ENCODE measurements around the gene MYO1A.
"Not testable (repeated sequence)": the region's sequence is repeated elsewhere in the genome, so short reads cannot be mapped to it uniquely, and the experiment has no call there.

The MYO1A gene

DNA sequence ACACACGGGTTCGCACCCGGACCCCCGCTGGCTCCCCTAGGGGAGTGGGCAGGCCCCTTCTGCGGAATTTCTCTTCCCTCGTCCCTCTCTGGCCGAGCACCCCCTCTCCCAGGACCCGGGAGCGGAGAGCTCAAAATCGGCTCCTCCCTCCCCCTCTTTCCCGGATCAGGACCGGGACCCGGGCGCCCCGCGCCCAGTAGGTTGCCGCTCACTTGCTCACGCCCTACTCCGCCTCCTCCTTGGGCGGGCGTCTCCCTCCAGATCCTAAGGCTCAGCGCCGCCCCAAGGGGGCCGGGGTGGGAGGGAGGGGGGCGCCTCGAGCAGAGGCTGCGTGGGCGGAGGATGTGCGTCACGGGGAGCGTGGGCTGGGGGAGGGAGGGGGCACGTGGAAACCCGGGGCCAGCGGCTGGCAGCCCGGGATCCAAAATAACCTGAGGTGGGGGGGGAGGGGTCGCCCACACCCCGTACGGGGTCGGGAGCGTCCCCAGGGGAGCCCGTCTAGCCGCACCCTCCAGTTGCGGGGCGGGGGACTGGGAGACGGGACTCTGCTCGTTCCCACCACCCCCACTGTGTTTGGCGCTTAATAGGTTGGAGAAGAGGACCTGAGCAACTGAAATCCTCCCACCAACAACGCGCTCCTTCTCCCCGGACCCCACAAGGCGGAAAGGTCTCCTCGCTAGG, 37.2 kb upstream of the MYO1A start:
- peak; percentile 93 for DNase-seq

DNA sequence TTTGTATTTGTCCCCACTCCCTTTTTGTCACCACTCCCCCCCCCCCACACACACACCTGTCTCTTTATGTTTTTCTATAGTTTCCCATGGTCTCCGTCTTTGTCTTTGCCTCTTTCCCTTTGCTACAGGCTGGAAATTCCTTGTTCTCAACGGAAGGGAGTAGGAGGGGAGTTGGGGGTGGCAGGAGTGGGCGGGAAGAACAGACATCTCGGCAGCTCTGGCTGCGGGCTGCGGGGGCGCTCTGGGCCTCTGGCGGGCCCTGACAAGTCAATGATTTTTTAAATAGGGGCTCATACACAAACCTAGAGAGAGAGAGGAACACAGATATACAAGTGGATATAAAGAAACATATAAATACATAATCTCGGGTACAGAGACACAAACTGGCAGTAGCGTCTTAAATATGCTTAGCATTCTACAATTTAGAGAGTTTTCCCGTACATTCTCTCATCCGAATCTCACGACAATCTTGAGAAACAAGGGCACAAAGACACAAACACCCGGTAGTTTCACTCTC, 36.6 kb upstream of the MYO1A start:
- DNase-seq, result peak; percentile 81

DNA sequence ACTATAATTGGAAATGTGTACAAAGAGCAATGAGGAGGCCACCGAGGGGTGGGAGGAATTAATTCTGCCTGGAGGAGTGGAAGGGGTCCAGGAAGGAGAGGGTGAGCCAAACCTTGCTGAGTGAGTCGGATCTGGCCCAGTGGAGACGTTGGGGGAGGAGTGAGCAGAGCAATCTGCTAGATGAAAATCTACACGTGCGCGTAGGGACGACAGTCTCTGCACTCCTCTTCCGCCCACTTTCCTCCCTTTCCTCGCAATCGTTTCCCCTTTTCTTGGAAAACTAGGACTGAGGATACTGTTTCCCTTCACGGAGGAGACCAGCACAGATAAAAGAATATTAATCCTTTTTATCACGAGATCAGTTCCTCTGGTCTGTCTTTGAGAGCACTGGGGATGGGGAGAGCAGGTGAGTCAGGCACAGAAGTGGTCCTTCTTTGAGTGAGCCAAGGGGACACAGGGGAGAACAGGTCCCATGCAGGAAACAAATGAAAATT, 36.1 kb upstream of the MYO1A start:
- peak; percentile 53 for DNase-seq

DNA sequence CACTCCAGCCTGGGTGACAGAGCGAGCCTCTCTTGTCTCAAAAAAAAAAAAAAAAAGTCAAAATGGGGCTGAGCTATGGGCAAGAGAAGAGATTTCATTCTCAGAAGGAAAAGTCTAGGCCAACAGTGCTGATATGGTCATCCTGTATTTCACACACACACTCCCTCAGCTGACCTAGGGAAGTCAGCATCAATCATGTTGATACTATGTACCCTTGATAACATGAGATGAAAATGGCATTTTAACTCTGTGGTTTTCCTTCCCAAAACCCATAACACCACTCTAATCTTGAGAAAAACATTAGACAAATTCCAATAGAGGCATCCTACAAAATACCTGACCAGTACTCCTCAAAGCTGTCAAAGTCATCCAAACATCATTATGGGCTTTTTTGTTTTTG, 30.9 kb upstream of the MYO1A start:
- DNase-seq, result no peak

DNA sequence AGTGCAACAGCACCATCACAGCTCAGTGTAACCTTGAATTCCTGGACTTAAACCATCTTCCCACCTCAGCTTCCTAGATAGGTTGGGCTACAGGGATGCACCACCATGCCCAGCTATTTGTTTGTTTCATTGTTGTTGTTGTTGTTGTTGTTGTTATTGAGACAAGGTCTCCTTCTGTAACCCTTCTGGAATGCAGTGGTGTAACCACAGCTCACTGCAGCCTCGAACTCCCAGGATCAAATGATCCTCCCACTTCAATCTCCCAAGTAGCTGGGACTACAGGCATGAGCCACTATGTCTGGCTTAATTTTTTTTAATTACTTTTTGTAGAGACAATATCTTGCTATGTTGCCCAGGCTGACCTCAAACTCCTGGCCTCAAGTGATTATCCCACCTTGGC, 29.9 kb upstream of the MYO1A start:
- DNase-seq, result no peak

DNA sequence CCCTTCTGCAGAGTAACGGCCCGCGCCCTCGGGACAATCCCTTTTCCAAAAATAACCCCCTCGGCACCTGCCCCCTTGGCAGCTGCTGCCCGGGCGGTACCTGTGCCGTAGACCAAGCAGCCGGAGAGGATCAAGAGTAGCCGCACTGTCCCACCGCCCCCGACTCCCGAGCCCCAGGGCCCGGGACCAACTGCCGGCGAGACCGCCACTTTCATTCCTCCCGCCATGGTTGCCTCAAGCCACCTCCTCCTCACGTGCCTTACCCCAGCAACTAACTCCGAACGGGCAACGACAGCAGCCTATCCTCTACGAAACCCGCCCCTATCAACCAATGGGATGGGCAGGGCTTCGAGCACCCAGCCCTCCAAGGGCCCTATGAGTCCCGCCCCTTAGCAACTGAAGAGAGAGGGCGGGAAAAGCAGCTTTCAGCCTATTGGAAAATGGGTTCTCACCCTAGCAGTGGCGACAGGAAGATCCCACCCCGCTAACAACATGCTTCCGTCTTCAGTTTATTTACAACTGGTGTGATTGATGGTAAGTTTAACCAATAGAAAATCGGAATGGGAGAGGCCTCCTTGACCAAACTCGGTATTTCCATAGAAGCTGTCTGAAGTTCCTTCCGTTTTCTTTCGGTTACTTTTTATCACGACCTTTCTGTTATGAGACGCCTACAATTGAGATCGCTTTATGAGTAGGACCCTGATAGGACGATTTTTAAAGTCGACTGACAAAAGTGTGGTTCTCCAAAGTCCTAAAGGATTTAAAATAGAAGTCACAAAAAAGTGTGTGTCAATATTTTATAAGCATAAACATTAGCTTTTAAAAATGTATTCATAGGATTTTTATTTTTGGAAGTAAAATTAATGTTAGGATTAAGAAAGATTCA, 28.8 kb upstream of the MYO1A start, which contains the start of gene NEMP1:
Gene NEMP1 (minus strand): TSS at position 273 of the 886 bp plus-strand sequence. CDS start 46 bp downstream, at position 227.
- peak; percentile 100 for DNase-seq

DNA sequence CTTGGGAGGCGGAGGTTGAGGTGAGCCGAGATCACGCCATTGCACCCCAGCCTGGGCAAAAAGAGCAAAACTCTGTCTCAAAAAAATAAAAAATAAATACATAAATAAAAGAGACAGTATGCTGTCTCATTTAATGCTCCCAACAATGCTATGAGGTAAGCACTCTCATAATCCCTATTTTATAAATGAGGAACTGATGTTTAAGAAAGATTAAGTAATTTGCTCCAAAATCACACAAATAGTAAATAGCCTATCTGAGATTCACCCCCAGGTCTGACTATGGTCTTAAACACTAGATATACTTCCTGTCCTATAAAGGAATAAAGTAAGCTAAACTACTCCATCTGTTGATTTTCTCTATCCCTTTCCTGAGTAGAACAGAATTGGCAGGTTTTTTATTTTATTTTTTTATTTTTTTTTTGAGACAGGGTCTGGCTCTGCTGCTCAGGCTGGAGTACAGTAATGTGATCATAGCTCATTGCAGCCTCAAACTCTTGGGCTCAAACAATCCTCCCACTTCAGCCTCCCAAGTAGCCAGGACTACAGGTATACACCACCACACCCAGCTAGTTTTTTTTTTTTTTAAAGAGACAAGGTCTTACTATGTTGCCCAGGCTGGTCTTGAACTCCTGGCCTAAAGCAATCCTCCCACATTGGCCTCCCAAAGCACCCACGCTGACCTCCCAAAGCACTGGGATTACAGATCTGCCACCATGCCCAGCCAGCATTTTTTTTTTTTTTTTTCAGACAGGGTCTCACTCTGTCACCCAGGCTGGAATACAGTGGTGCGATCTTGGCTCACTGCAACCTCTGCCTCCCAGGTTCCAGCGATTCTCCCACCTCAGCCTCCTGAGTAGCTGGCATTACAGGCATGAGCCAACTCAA, 23.9 kb upstream of the MYO1A start:
- not testable (repeated sequence) for DNase-seq

DNA sequence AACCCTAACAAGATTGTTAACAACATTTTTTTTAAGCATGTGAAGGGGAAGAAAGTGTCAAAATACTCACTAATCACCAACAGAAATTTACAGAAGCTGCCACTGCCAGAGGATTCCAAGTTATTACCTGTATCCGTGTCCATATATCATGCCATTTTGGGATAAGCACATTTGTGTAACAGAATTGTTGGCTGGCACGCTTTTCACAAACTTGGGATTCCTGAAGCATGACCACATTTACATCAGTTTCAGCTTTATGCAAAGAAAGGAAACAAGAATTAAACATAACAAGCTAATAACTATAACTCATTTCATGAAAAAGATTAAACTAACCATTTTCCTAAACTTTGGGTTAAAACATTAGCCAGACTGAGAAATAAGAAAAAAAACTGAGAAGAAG, 22.7 kb upstream of the MYO1A start:
- DNase-seq, result peak; percentile 54

DNA sequence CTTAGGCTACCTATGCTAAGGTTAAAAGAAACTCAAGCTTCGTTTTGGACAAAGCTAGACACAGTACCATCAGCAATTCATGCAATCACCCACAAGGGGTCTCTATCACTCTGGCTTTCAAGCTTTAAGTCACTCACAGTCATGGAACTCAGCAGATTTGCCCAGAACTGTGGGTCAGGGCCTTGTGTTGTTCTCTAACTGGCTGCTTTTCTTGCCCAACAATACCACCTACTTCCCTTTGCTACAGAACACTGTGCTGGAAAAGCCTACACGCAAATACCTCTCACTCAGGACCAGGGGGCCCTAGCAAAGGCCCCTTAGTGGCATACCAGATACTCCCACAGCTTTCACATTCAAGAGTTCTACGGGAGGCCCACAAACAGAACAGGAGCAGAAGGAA, 19.6 kb upstream of the MYO1A start:
- DNase-seq, result peak; percentile 79

DNA sequence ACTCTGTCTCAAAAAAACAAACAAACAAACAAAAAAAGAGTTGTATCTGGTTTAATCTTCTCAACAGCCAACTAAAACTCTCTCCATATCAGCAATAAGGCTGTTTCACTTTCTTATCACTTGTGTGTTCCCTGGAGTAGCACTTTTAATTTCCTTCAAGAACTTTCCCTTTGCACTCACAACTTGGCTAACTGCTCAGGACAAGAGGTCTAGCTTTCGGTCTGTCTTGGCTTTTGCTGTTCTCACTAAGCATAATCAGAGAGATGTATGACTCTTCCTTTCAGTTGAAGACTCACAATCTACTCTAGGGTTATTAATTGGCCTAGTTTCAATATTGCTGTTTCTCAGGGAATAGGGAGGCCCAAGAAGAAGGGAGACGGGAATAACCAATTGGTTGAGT, 16.3 kb upstream of the MYO1A start:
- no peak for DNase-seq

DNA sequence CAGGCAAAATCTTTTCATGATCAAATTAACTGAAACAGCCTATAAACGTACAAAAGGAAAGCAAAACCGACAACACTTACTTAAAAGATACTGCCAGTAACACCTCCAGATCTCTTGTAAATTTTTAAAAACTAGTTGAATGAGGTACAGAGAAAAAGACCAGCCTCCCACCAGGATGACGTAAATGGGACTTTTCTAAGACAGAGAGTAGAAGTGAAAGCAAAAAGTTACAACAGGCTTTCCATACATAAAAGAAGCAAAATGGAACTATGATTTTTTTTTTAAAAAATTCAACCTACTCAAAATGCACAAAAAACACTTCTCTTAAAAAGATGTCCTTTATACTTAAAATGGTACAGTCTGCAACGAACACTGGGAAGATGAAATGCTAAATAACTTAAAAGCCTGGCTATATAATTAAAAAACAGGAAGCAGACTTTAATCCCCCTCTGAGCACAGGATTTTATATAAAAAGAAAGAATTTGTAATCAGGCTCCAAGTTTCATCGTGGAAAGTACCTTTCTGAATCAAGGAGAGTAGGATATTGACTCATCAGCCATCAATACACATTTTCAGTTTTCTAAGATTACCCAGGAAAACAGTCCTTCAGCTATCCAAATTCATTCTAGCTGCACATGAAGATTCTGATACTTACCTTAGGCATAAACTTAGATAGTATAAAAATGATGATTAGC, 14.2 kb upstream of the MYO1A start:
- DNase-seq, result no peak

DNA sequence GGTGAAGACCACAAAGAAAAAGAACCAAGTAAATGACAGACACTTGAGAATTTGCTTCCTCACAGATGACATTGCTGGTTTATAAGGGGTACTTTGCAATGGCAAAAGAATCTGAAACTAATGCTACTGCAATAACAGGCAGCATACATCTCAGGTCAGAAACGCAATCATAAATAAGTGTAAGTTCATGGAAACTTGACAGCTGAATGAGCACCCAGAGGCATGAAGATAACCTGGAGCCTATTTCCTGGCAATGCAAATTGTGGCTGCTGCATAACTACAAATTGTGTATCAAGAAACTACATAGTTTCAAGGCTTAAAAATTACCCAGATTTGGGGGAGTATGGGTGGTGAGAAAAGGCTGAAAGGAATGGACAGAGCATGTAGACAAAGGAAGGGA, 8.5 kb upstream of the MYO1A start:
- no peak for DNase-seq

DNA sequence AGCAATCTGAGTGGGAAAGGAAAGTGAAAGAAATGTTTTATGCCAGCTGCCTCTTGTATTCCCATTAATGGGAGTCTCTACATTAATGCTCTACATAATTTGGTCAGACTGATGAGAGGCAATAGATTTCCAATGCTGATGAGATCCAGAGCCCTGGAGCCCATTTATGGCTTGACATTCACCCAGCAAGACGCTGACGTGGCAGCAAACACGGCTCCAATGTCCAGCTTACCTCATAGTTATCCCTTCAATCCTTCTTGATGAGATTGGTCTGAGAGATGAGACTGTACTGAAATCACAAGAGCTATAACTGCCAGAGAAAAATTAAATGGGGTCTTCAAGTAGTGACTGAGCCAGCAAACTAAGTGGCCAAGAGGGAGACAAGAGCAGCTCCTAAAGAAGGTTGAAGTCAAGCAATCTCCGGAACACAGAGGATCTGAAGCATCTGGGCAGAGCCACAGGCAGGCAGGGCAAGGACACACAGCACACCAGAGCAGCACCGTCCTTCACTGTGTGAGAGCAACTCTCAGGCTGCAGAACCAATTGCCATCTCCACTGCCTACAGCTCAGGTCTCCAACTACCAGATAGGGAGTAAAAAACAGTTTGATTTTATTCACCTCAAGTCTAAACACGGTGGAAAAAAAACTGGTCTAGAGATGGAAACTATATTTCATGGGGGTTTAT, 7.3 kb upstream of the MYO1A start:
- DNase-seq, result no peak

DNA sequence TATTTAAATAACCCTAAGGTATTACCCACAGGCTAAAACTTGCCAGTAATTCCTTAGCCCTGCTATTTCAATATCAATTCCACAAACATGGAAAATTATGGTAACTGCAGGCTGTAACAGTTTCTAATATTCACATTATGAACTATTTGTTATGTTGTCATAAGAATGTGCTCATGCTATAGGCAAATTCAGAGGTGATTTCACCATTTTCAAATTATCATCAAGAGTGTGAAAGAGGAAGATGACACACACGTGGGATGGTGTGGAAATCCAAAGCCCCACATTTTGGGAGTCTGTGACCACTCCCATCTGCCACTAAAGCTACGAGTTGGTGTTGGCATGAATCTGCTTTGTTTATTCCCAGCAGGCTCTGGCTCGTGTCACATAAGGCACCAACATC, 5.9 kb upstream of the MYO1A start:
- DNase-seq, result no peak

DNA sequence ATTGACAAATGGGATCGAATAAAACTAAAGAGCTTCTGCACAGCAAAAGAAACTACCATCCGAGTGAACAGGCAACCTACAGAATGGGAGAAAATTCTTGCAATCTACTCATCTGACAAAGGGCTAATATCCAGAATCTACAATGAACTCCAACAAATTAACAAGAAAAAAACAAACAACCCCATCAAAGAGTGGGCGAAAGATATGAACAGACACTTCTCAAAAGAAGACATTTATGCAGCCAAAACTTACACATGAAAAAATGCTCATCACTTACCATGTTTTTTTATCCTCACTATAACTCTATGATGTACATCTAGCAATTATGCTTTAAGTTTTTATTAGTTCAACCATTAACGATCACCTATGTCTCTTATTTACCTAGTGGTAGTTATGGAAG, 4.0 kb upstream of the MYO1A start:
- not testable (repeated sequence) for DNase-seq

DNA sequence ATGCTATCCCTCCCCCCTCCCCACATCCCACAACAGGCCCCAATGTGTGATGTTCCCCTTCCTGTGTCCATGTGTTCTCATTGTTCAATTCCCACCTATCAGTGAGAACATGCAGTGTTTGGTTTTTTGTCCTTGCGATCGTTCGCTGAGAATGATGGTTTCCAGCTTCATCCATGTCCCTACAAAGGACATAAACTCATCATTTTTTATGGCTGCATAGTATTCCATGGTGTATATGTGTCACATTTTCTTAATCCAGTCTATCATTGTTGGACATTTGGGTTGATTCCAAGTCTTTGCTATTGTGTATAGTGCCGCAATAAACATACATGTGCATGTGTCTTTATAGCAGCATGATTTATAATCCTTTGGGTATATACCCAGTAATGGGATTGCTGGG, 3.2 kb upstream of the MYO1A start:
- DNase-seq, result not testable (repeated sequence)

DNA sequence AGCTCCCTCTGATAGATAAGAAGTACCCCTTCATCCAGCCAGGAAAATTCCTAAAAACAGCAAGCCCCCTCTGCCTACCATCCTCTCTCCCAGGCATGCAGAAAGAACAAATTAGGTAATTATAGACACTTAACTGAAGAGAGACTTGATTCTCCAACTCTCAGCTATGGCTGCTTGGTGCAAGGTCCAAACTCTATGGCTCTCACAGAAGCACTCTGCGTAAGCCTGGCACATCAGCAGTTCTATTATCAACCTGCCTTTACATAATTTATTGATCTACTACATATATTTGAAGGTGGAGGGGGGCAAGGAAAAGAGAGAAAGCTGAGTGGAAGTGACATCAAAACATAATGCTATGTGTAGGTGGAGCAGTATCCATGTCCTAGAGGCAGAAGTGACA, 1.1 kb upstream of the MYO1A start:
- no peak for DNase-seq

DNA sequence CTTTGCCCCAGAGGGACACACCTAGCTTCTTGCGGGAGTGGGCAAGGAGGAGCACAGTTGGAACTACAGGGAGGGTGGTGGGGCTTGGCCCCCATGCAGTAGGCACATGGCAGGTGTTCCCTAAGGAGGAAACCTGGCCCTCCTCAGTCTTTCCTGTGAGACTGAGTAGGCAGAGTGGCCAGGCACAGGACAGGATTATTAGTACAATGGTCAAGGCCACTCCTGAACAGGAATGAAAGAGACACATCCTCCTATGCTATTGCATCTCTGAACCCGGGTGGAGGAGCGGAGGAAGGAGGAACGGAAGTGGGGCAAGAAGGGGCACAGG, 846 bp downstream of the MYO1A start:
- DNase-seq, result no peak

DNA sequence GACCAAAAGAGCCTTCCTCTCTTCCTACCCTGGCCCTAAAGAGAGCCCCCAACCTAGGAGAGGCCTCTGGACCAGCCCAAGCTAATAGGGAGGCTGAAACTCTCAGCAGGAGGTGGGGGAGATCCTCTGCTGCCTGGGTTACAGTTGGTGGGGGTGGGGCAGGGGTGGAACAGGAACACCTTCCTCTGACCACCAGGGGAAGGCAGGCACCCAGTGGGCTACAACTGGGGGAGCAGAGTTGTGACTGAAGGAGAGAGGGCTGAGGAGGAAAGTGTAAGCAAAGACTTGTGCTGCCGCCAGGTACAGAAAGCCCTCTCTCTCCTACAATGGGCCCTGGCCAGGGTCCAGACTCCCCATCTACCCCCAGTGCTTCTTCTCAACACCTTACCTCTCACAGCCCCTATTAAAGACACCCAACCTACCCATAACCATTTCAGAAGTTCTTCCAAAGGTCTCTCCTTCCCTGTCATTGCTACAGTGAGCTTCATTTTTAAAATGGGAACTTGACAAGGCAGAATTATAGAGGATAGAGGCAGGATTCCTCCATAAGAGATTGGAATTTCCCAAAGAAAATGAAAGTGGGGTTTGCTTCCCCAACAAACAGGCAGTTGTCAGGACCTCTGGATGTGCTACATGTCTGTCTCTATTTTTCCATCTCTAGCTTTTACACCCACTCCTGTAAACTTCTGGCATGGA, 1.4 kb downstream of the MYO1A start:
- DNase-seq, result no peak

DNA sequence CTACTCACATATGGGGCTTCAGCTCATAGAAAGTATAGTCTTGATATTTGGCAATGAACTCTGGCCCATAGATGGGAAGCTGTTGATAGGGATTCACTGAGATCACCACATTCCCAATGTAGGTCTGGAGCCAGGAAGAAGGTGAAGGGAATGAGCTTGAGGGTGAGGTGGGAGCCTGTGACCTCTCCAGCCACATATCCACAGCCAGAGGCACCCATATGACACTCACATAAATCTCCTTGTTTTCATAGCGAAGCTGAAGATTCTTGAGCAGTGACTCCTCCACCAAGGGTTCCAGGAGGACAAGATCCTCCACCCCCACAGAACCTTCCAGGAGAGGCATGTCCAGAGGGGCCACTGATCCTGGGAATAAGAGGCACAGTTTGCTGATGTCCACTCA, 1.9 kb downstream of the MYO1A start:
- peak; percentile 89 for DNase-seq

All from EL (cell line).